ENCODE results near the gene ZNF641. TPM values are rescaled to one million over a fixed set of nuclear protein-coding genes. Genes with fewer than 3 reads are reported as not detected.
"Not testable (repeated sequence)": the region's sequence is repeated elsewhere in the genome, so short reads cannot be mapped to it uniquely, and the experiment has no call there.

Gene ZNF641
- total RNA-seq, 1 donor from 2014 or later = 3.5 TPM

- no peak for DNase-seq (ENCODE audit: low read depth, low spot score)
Measured at GRCh38 chr12:48336061-48336460, 14.7 kb downstream of the ZNF641 start.

GRCh38 chr12:48334808-48335207 lies 15.9 kb downstream of the ZNF641 start:
- DNase-seq (ENCODE audit: low read depth, low spot score) = no peak

GRCh38 chr12:48333680-48334079 lies 17.0 kb downstream of the ZNF641 start:
- not testable (repeated sequence) for DNase-seq (ENCODE audit: low read depth, low spot score)

GRCh38 chr12:48331399-48331798 lies 19.3 kb downstream of the ZNF641 start:
- DNase-seq (ENCODE audit: low read depth, low spot score) = no peak

- no peak for DNase-seq (ENCODE audit: low read depth, low spot score)
Measured at GRCh38 chr12:48329199-48329939, 21.4 kb downstream of the ZNF641 start.

GRCh38 chr12:48316491-48316890 lies 34.2 kb downstream of the ZNF641 start:
- no peak for DNase-seq (ENCODE audit: low read depth, low spot score)

- DNase-seq (ENCODE audit: low read depth, low spot score) = no peak
Measured at GRCh38 chr12:48311313-48311712, 39.4 kb downstream of the ZNF641 start.

GRCh38 chr12:48307269-48307668 lies 43.5 kb downstream of the ZNF641 start:
- no peak for DNase-seq (ENCODE audit: low read depth, low spot score)

GRCh38 chr12:48305190-48305589 lies 45.5 kb downstream of the ZNF641 start:
- no peak for DNase-seq (ENCODE audit: low read depth, low spot score)

GRCh38 chr12:48302161-48302911 lies 48.4 kb downstream of the ZNF641 start:
- DNase-seq (ENCODE audit: low read depth, low spot score) = no peak

- no peak for DNase-seq (ENCODE audit: low read depth, low spot score)
Measured at GRCh38 chr12:48300774-48301173, 49.9 kb downstream of the ZNF641 start.

GRCh38 chr12:48296586-48297282 lies 54.0 kb downstream of the ZNF641 start:
- peak; percentile 51 for DNase-seq (ENCODE audit: low read depth, low spot score)

GRCh38 chr12:48292040-48292439 lies 58.7 kb downstream of the ZNF641 start:
- no peak for DNase-seq (ENCODE audit: low read depth, low spot score)

GRCh38 chr12:48291511-48291910 lies 59.2 kb downstream of the ZNF641 start:
- DNase-seq (ENCODE audit: low read depth, low spot score) = no peak

GRCh38 chr12:48288387-48289268 lies 62.1 kb downstream of the ZNF641 start:
- no peak for DNase-seq (ENCODE audit: low read depth, low spot score)

Other genes with a start within 250 kb of the ZNF641 start
- 12.6 and 14.0 TPM in 2 replicates for gene SENP1, start 244.8 kb downstream of the ZNF641 start, total RNA-seq
- 95.1 and 143 TPM in 2 replicates for gene PFKM, start 231.6 kb downstream of the ZNF641 start, total RNA-seq
- gene ASB8, start 193.4 kb downstream of the ZNF641 start, total RNA-seq = 13.1 and 19.3 TPM in 2 replicates
- gene CCDC184, start 167.3 kb downstream of the ZNF641 start, total RNA-seq = 0.07 and 0.14 TPM in 2 replicates
- not detected in 2 replicates for gene OR10AD1, start 147.6 kb downstream of the ZNF641 start, total RNA-seq
- 0.11 TPM in 1 of 2 replicates, not detected in the other for gene ANP32D, start 121.6 kb upstream of the ZNF641 start, total RNA-seq
- gene C12orf54, start 131.6 kb upstream of the ZNF641 start, total RNA-seq = not detected in 2 replicates
- not detected in 2 replicates for gene OR8S1, start 174.7 kb upstream of the ZNF641 start, total RNA-seq
- not detected in 2 replicates for gene LALBA, start 219.1 kb upstream of the ZNF641 start, total RNA-seq

Data from pulmonary artery endothelial cell (primary cell).